HEK293 (cell line): Measurements from ENCODE around the gene TUBG2.

Experiments used
- CTCF ChIA-PET: fragments of 350-600 bp; formaldehyde crosslinking; extraction: SDS; loops from one replicate; lab custom pipeline; 2021; ENCODE audit warnings: antibody characterized with exemption; lab: Yijun Ruan, JAX
- POLR2A ChIA-PET: fragments of 300-600 bp; formaldehyde crosslinking; extraction: SDS; loops from one replicate; lab custom pipeline; 2020; ENCODE audit warnings: antibody characterized with exemption, inconsistent platforms; lab: Yijun Ruan, JAX
- H3K27ac ChIP-seq: fragments of 200-500 bp; sonication (Bioruptor generic); 2 replicates; pipeline ENCODE4 v1.5.1; 2014; ENCODE audit warnings: low read depth, low read length, control low read depth, inconsistent platforms; ENCODE audit errors: extremely low read depth
- H3K36me3 ChIP-seq, 2 experiments: fragments of 200-500 bp in 1 of 2; sonication (Bioruptor generic) in 1 of 2; 1 replicate in 1 of 2; 2 replicates in 1 of 2; pipeline ENCODE4 v1.5.1; 2014 to 2017; ENCODE audit warnings: inconsistent platforms in 2 of 2, low read length in 2 of 2; ENCODE audit not compliant: control insufficient read depth in 2 of 2, insufficient read depth in 1 of 2
- H3K4me1 ChIP-seq: fragments of 200-500 bp; sonication (Bioruptor generic); 2 replicates; pipeline ENCODE4 v1.5.1; 2014; ENCODE audit warnings: mild to moderate bottlenecking, low read length, inconsistent platforms; ENCODE audit not compliant: control insufficient read depth, insufficient read depth
- H3K4me3 ChIP-seq: 2 replicates; pipeline ENCODE4 v1.5.1; 2011; ENCODE audit warnings: low read depth, mild to moderate bottlenecking, control low read depth, low read length, moderate library complexity
- H3K9me3 ChIP-seq: fragments of 200-500 bp; sonication (Bioruptor generic); 2 replicates; pipeline ENCODE4 v1.5.1; 2014; ENCODE audit warnings: low read depth, low read length, inconsistent platforms; ENCODE audit not compliant: control insufficient read depth, insufficient read depth
- BCL11B ChIP-seq: fragments of 450-650 bp; formaldehyde crosslinking; IDR thresholded peaks from 2 replicates; pipeline ENCODE4 v1.5.1; 2016; ENCODE audit warnings: low read depth, missing biosample characterization, missing genetic modification characterization
- GLIS2 ChIP-seq: fragments of 450-650 bp; formaldehyde crosslinking; IDR thresholded peaks from 2 replicates; pipeline ENCODE4 v1.5.1; 2016; ENCODE audit warnings: missing biosample characterization, missing genetic modification characterization
- PATZ1 ChIP-seq: fragments of 450-650 bp; formaldehyde crosslinking; IDR thresholded peaks from 2 replicates; pipeline ENCODE4 v1.5.1; 2016; ENCODE audit warnings: missing biosample characterization, missing genetic modification characterization
- PRDM4 ChIP-seq: fragments of 450-650 bp; formaldehyde crosslinking; IDR thresholded peaks from 2 replicates; pipeline ENCODE4 v1.5.1; 2017; ENCODE audit warnings: missing biosample characterization, missing genetic modification characterization
- YY1 ChIP-seq: fragments of 450-650 bp; formaldehyde crosslinking; IDR thresholded peaks from 2 replicates; pipeline ENCODE4 v1.5.1; 2018; ENCODE audit warnings: missing biosample characterization, missing genetic modification characterization
- ZBTB20 ChIP-seq: fragments of 450-650 bp; formaldehyde crosslinking; IDR thresholded peaks from 2 replicates; pipeline ENCODE4 v1.5.1; 2016; ENCODE audit warnings: missing biosample characterization, missing genetic modification characterization
- ZBTB48 ChIP-seq: fragments of 450-650 bp; formaldehyde crosslinking; IDR thresholded peaks from 2 replicates; pipeline ENCODE4 v1.5.1; 2016; ENCODE audit warnings: missing biosample characterization, missing genetic modification characterization
- ZBTB7A ChIP-seq: fragments of 450-650 bp; formaldehyde crosslinking; IDR thresholded peaks from 2 replicates; pipeline ENCODE4 v1.5.1; 2016; ENCODE audit warnings: low read depth, missing biosample characterization, missing genetic modification characterization
- ZFP69B ChIP-seq: fragments of 450-650 bp; formaldehyde crosslinking; IDR thresholded peaks from 2 replicates; pipeline ENCODE4 v1.5.1; 2016; ENCODE audit warnings: missing biosample characterization, missing genetic modification characterization
- ZNF146 ChIP-seq: fragments of 450-650 bp; formaldehyde crosslinking; IDR thresholded peaks from 2 replicates; pipeline ENCODE4 v1.5.1; 2016; ENCODE audit warnings: missing biosample characterization, missing genetic modification characterization
- ZNF2 ChIP-seq: fragments of 450-650 bp; formaldehyde crosslinking; IDR thresholded peaks from 2 replicates; pipeline ENCODE4 v1.5.1; 2016; ENCODE audit warnings: missing biosample characterization, missing genetic modification characterization
- ZNF391 ChIP-seq: fragments of 450-650 bp; formaldehyde crosslinking; IDR thresholded peaks from 2 replicates; pipeline ENCODE4 v1.5.1; 2016; ENCODE audit warnings: low read depth, missing biosample characterization, missing genetic modification characterization, borderline replicate concordance
- ZNF658 ChIP-seq: fragments of 450-650 bp; formaldehyde crosslinking; IDR thresholded peaks from 2 replicates; pipeline ENCODE4; 2016; ENCODE audit warnings: missing biosample characterization, missing genetic modification characterization
- ZNF677 ChIP-seq: fragments of 450-650 bp; IDR thresholded peaks from 2 replicates; pipeline ENCODE4 v1.5.0; 2018; ENCODE audit warnings: missing biosample characterization, mild to moderate bottlenecking, missing genetic modification characterization, moderate library complexity
- ZNF692 ChIP-seq: fragments of 450-650 bp; formaldehyde crosslinking; IDR thresholded peaks from 2 replicates; pipeline ENCODE4 v1.5.1; 2016; ENCODE audit warnings: missing biosample characterization, missing genetic modification characterization

Gene TUBG2

GRCh38 chr17:42609814-42610801 is 49.0 kb upstream of the TUBG2 start (continued):
- TF ChIP-seq ZNF2 (tag by site-specific recombination) (peak; percentile 64; the same call in 1 of the 2 replicates), PATZ1 (tag by site-specific recombination) (peak; percentile 72), PRDM4 (tag by site-specific recombination) (0 out of 2 replicates have a peak, but pooled peaks have one; percentile 48), GLIS2 (tag by site-specific recombination) (peak; percentile 82), ZNF146 (tag by site-specific recombination) (0 out of 2 replicates have a peak, but pooled peaks have one; percentile 20), ZNF391 (tag by site-specific recombination) (peak; percentile 67; the same call in 1 of the 2 replicates), ZBTB7A (peak; percentile 57; the same call in 1 of the 2 replicates), ZBTB20 (0 out of 2 replicates have a peak, but pooled peaks have one; percentile 27), ZBTB48 (peak; percentile 94), YY1 (tag by site-specific recombination) (0 out of 2 replicates have a peak, but pooled peaks have one; percentile 17), ZFP69B (0 out of 2 replicates have a peak, but pooled peaks have one; percentile 16), ZNF692 (tag by site-specific recombination) (peak; percentile 52)

- Histone ChIP-seq H3K36me3 (peaks cover 29 to 49% of the 10 kb centered on the region in 2 experiments), H3K4me1 (0 out of 2 replicates have a peak, but pooled peaks cover 2% of the 10 kb centered on the region), H3K4me3 (no peak overlapping the region), H3K9me3 (no peaks in the 10 kb centered on the region), H3K27ac (no peak overlapping the region)
- CTCF ChIA-PET, result interaction anchor here (1.3 to 1.8 kb wide), 3 partner anchors 12 to 151 kb away, joined by 4 to 5 read pairs (median 5); no protein-coding TSS in a partner anchor
- POLR2A ChIA-PET, result interaction anchor here (2.1 kb wide), 1 partner anchor 34 kb away, joined by 5 read pairs; no protein-coding TSS in a partner anchor
- TF ChIP-seq ZNF677 (tag by site-specific recombination), result no peak
- no peak for TF ChIP-seq BCL11B
- TF ChIP-seq ZNF658 (tag by site-specific recombination), result no peak
Observed at GRCh38 chr17:42612013-42612412, 47.1 kb upstream of the TUBG2 start.
